Limb (tissue), 2 donors: ENCODE measurements around the gene SPTLC1.
"Not testable (repeated sequence)": the region's sequence is repeated elsewhere in the genome, so short reads cannot be mapped to it uniquely, and the experiment has no call there.

Source experiments
- DNase-seq, 2 donors: peaks; one replicate each; pipeline ENCODE4 v3.0.0-alpha.2; 2016; ENCODE audit errors: extremely low spot score in 2 of 2

Gene SPTLC1

GRCh38 chr9:92140754-92141143, 25.5 kb upstream of the SPTLC1 start:
- no peak for DNase-seq

- peak; percentile 59 to 84 for DNase-seq
These were observed 25.0 kb upstream of the SPTLC1 start for GRCh38 chr9:92140074-92140753.

GRCh38 chr9:92138960-92139540, 23.8 kb upstream of the SPTLC1 start:
- DNase-seq, result not testable (repeated sequence)

GRCh38 chr9:92138157-92138959, 23.1 kb upstream of the SPTLC1 start:
- DNase-seq, result peak in 1 of 2 donors; percentile 86

GRCh38 chr9:92136184-92136858, 21.1 kb upstream of the SPTLC1 start:
- DNase-seq, result no peak

GRCh38 chr9:92135576-92135975, 20.4 kb upstream of the SPTLC1 start:
- DNase-seq, result no peak

- DNase-seq, result peak; percentile 52 to 82
These were observed 18.9 kb upstream of the SPTLC1 start for GRCh38 chr9:92133949-92134604.

GRCh38 chr9:92132913-92133312, 17.7 kb upstream of the SPTLC1 start:
- DNase-seq, result not testable (repeated sequence)

- DNase-seq, result no peak
These were observed 17.3 kb upstream of the SPTLC1 start for GRCh38 chr9:92132501-92132900.

- no peak for DNase-seq
These were observed 7.6 kb upstream of the SPTLC1 start for GRCh38 chr9:92122800-92123199.

- DNase-seq, result no peak
These were observed 6.8 kb upstream of the SPTLC1 start for GRCh38 chr9:92122061-92122460.

GRCh38 chr9:92121265-92121664, 6.1 kb upstream of the SPTLC1 start:
- no peak for DNase-seq

- DNase-seq, result no peak
These were observed 4.9 kb upstream of the SPTLC1 start for GRCh38 chr9:92120138-92120537.

- DNase-seq, result no peak
These were observed 4.4 kb upstream of the SPTLC1 start for GRCh38 chr9:92119586-92119985.

- no peak for DNase-seq
These were observed 7.1 kb downstream of the SPTLC1 start for GRCh38 chr9:92108122-92108521.

GRCh38 chr9:92105446-92106225, 9.6 kb downstream of the SPTLC1 start:
- not testable (repeated sequence) for DNase-seq

- not testable (repeated sequence) for DNase-seq
These were observed 11.6 kb downstream of the SPTLC1 start for GRCh38 chr9:92103601-92104000.

GRCh38 chr9:92100237-92100911, 14.8 kb downstream of the SPTLC1 start:
- DNase-seq, result no peak

GRCh38 chr9:92098638-92099037, 16.6 kb downstream of the SPTLC1 start:
- no peak for DNase-seq

GRCh38 chr9:92097997-92098482, 17.2 kb downstream of the SPTLC1 start:
- peak; percentile 15 to 84 for DNase-seq
